Myocyte (in vitro differentiated cells): Measurements from ENCODE around the gene FAM89B. TPM values are rescaled to one million over a fixed set of nuclear protein-coding genes. Genes with fewer than 3 reads are reported as not detected.

ENCODE experiments used
- DNase-seq: peaks from one replicate; pipeline ENCODE4 v3.0.0-alpha.2; 2012; ENCODE audit warnings: low read depth
- total RNA-seq: library from RNA; depleted of rRNA; stranded (reverse); fragments of >200 nt; gene quantifications from 2 replicates; pipeline ENCODE4 v1.2.3, GENCODE V29; 2014

Gene FAM89B
- total RNA-seq, 1 donor from 2014 or later = 91.7 TPM

DNA sequence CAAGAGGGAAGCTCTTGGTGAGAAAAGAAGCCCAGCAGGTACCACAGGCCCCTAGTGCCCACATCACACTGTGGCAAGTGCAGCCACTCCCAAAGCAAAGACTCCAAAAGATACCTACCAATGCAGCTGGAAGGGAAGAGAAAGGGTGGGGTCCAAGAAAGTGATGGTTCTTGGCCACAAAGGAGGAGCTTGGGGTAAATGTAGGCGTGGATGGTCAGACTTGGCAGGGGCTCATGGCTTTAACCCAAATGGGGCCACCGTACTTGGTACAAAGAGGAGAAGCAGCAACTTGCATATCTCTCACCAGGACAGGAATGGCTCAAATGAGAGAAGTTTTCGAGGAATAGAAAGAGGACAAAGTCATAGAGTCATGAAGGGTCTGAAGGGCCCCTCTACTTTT lies 36.9 kb downstream of the FAM89B start:
- no peak for DNase-seq

GRCh38 chr11:65609665-65610064 lies 37.3 kb downstream of the FAM89B start:
- DNase-seq = no peak

DNA sequence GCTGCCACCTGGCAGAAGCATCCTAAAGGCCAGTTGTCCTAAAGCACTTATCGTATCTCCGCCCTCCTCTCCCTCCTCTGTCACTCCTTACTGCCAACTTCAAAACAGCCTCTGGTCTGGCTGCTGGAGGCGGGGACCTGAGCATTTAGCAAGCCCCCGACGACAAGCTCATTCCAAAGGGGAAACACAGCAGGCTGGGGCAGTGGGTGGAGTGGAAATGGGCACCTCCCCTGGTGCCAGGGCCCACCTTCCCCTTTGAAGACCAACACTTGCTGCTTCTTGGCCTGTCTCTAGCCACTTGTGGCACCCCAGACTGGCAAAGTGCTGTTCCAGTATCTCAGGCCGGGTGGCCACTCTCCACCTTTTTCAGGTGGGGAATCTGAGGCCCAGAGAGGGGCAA lies 38.1 kb downstream of the FAM89B start:
- DNase-seq = no peak

DNA sequence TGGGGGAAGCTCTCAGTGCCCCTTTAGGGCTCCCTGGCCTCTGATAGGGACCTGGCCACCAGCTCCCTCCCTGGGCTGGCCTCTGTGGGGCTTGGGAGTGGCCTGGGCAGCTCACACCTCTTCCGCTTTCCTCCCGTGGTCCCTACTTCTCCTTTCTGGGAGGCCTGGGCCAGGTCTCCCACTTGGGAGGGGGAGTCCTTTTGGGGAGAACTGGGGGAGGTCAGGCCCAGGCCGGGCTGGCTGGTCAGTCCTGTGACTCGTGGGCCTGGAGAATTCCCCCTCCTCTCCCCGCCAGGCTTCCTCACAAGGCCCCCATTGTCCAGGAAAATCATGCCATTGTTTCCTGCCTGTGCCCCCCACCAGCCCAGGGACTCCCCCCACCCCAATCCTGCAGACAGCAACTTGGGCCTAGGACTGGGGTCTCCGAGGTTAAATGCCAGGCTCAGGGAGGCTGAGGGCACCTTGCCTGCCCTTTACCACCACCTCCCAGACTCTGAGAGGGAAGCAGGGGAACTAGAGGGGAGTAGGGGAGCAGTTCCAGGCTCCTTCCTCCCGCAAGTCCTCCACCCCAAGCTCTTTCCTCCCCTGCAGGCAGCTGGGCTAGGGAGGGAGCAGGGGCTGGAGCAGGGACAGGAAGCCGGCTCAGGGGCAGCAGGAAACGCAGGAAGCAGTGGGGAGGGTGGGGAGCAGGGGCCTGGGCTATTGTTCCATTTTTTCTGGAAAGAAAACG lies 38.9 kb downstream of the FAM89B start:
- no peak for DNase-seq

DNA sequence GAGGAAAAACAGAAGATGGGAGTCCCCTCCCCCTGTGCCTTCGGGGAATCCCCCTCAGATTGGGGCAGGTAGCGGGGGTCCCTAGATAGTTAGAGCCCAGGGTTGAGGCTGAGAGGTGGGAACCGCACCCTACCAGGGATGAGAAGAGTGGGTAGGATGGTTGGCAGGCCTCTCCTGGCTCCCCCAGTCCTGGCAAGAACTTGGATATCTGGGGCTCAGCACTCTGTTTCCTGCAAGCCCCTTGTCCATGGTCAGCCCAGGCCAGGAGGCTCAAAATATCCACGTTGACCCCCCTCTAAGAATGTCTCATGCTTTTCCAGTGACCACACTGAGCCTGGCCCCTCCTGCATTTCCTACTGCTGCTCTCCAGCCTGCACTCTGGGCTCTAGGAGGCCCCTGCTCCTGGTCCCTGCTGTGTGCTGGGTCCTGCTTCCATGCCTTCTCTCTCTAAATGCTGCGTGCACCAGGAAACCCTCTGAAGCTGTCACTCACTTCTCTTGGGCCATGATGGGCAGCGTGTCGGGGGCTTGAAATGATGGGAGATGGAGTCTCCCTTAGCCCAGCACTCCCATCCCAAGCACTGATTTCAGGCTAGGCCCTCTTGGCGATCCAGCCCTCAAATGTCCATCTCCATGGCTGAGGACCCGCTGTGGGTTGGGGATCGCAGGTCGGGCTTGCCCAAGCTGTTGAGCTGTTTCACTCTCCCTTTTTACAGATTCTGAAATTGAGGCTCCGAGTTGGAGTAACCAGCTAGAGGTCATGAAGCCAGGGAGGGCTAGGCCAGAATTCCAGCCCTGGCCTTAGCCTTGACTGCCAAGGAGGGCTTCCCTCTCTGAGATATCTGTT lies 39.6 kb downstream of the FAM89B start:
- DNase-seq = no peak

DNA sequence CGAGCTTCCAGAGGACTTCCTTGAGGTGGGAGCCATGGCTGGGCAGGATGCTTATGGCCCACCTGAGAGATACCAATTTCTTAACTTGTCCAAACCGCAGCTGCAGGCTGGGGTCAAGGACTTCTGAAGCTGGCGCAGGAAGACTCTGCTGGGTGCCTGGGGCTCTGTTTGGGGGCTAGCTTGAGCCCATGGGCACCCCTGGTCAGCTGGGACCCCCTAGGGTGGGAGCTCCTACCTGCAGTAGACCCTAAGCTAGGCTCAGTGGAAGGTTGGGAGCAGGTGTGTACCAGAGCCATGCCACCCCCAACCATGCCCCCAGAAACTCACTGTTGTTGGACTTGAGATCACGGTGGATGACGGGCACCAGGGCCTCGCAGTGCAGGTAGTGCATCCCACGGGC lies 40.4 kb downstream of the FAM89B start:
- DNase-seq = no peak

GRCh38 chr11:65613091-65613928 lies 41.0 kb downstream of the FAM89B start:
- no peak for DNase-seq

GRCh38 chr11:65615229-65615949 lies 43.1 kb downstream of the FAM89B start, which contains the start of gene PCNX3:
PCNX3 (plus strand) TSS chr11:65615776; CDS start chr11:65616312, 536 bp downstream.
- peak; percentile 100 for DNase-seq

DNA sequence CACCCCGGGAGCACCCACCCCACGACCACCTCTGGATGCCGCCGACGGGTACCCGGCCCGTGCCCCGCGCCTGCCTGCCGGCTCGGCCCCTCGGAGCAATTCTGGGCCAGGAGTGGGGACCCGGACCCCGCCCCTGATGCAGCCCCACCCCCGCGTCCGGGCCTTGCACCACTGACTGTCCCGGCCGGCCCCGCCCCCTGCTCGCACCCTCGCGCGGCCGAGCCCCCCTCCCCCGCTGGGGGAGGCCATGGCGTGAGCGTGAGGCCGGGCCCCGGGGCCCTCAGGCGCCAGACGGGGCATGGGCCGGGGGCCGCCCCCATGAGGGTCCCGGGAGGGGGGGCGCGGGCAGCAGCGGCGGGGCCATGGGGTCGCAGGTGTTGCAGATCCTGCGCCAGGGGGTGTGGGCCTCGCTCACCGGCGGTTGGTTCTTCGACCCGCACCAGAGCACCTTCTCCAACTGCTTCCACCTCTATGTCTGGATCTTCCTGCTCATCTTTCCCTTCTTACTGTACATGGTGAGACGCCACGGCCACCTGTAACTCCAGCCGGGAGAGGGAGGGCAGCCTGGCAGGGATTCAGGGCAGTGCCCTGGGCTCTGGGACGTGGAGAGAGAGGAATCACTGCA lies 43.7 kb downstream of the FAM89B start:
- DNase-seq = no peak

DNA sequence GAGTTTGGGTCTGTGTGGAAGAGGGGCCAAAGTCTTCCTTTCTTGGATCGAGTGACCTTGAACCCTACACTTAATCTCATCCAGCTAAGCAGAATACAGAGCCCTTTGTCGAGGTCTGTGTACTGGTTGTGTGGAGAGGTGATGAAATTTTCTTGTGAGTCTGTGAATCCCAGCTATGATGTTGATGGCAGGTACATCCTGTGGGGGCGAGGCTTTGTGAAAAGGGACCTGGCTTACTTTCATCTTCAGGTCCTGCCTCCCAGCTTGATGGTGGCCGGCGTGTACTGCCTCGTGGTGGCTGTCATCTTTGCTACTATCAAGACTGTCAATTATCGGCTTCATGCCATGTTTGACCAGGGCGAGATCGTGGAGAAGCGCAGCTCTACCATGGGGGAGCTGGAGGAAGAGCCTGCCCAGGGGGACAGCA lies 44.2 kb downstream of the FAM89B start:
- no peak for DNase-seq

DNA sequence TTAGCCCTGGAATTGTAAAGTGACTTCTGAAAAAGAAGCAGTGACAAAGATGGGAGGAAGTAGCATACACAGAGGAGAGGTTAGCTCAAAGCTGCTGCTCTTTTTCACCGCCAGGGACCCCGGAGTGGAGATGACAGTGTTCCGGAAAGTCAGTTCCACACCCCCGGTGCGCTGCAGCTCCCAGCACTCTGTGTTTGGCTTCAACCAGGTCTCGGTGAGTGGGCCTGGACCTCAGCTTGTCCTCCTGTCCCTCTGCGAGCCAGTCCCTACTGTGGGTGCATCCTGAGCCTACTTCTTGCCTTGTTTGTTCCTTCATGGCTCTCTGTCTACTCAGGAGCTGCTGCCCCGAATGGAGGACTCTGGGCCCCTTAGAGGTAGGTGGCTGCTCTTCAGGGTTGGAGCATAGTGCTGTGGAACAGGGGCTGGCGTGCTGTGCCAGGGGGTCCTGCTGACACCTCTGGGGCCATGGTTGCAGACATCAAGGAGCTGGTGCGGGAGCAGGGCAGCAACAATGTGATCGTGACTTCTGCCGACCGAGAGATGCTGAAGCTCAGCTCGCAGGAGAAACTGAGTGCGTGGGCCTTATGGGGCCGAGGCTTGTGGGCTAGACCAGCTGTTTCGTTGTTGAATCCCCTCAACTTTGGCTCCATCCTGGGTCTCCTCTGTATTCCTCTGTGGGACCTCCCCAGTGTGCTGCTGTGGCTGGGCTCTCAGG lies 45.0 kb downstream of the FAM89B start:
- DNase-seq = no peak

DNA sequence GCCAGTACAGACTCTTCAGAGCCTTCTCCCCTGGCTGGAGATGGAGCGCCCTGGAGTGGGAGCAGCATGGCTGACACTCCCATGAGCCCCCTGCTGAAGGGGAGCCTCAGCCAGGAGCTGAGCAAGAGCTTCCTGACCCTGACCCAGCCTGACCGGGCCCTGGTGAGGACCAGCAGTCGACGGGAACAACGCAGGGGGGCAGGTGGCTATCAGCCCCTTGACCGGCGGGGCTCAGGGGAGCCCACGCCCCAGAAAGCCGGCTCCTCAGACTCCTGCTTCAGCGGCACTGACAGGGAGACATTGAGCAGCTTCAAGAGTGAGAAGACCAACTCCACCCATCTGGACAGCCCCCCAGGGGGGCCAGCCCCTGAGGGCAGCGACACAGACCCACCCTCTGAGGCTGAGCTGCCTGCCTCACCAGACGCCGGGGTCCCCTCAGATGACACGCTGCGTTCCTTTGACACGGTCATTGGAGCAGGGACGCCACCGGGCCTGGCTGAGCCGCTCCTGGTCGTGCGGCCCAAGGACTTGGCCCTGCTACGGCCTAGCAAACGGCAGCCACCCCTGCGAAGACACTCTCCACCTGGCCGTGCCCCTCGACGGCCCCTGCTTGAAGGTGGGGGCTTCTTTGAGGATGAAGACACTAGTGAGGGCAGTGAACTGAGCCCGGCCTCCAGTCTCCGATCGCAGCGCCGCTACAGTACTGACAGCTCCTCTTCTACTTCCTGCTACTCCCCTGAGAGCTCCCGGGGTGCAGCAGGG lies 45.8 kb downstream of the FAM89B start:
- DNase-seq = no peak

GRCh38 chr11:65618763-65619162 lies 46.4 kb downstream of the FAM89B start:
- DNase-seq = no peak

GRCh38 chr11:65619281-65619928 lies 47.1 kb downstream of the FAM89B start:
- DNase-seq = no peak

GRCh38 chr11:65620666-65621065 lies 48.3 kb downstream of the FAM89B start:
- DNase-seq = no peak

DNA sequence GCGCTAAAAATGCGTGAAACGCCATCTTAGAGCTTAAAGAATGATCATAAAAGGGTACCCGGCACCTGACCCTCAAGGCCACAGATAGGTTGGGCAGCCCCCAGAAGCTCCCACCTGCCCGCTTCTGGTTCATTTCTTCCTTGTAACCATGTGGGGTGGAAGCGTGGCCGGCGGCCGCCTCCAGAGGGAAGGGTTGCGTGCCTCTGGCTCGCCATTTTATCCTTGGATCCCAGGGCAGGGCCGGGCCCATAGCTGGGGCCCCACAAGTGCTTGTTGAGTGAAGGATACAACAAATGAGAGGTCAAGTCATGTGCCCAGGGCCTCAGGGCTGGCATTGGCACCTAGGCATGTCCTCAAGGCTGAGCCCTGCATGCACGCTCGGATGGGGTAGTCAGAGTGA lies 49.1 kb downstream of the FAM89B start:
- DNase-seq = no peak

GRCh38 chr11:65622011-65622410 lies 49.7 kb downstream of the FAM89B start:
- no peak for DNase-seq

GRCh38 chr11:65623177-65623576 lies 50.8 kb downstream of the FAM89B start:
- no peak for DNase-seq
